Liver (tissue), 3 donors: Measurements from ENCODE around the gene MASP2.

Experiments used
- ATF3 ChIP-seq: IDR thresholded peaks from 2 replicates; pipeline ENCODE4 v1.6.1; 2016; ENCODE audit warnings: antibody characterized with exemption
- CTCF ChIP-seq: fragments of 150-350 bp; IDR thresholded peaks from 2 replicates; pipeline ENCODE4 v1.5.1; 2017; ENCODE audit warnings: improper control_type of control experiment, low read depth, low read length; ENCODE audit not compliant: missing input control
- EGR1 ChIP-seq, 2 donors: IDR thresholded peaks; 2 replicates each; pipeline ENCODE4 v1.6.1; 2016 to 2018; ENCODE audit warnings: antibody characterized with exemption in 2 of 2, low read depth in 2 of 2
- FOXA1 ChIP-seq: IDR thresholded peaks from 2 replicates; pipeline ENCODE4 v1.6.1; 2016; ENCODE audit warnings: antibody characterized with exemption
- GABPA ChIP-seq, 2 donors: IDR thresholded peaks in 1 of 2; conservative IDR thresholded peaks in 1 of 2; 2 replicates each; pipeline ENCODE4 v1.6.1; 2016; ENCODE audit warnings: antibody characterized with exemption in 2 of 2, mild to moderate bottlenecking in 1 of 2, moderate library complexity in 1 of 2
- HNF4G ChIP-seq: IDR thresholded peaks from 2 replicates; pipeline ENCODE4 v1.6.1; 2016; ENCODE audit warnings: antibody characterized with exemption
- JUND ChIP-seq, 2 donors: IDR thresholded peaks; 2 replicates each; pipeline ENCODE4 v1.6.1; 2016; ENCODE audit warnings: antibody characterized with exemption in 2 of 2
- MAX ChIP-seq: IDR thresholded peaks from 2 replicates; pipeline ENCODE4 v1.6.1; 2016; ENCODE audit warnings: antibody characterized with exemption
- RAD21 ChIP-seq, 2 donors: IDR thresholded peaks; 2 replicates each; pipeline ENCODE4 v1.6.1; 2016; ENCODE audit warnings: antibody characterized with exemption in 2 of 2, mild to moderate bottlenecking in 2 of 2
- REST ChIP-seq: IDR thresholded peaks from 2 replicates; pipeline ENCODE4 v1.6.1; 2016; ENCODE audit warnings: antibody characterized with exemption, mild to moderate bottlenecking
- RXRA ChIP-seq, 2 donors: IDR thresholded peaks; 2 replicates each; pipeline ENCODE4 v1.6.1; 2017 to 2018; ENCODE audit warnings: antibody characterized with exemption in 2 of 2, mild to moderate bottlenecking in 1 of 2
- SP1 ChIP-seq: IDR thresholded peaks from 2 replicates; pipeline ENCODE4 v1.6.1; 2018; ENCODE audit warnings: antibody characterized with exemption, mild to moderate bottlenecking
- TAF1 ChIP-seq: conservative IDR thresholded peaks from 2 replicates; pipeline ENCODE4 v1.6.1; 2016; ENCODE audit warnings: antibody characterized with exemption, mild to moderate bottlenecking
- YY1 ChIP-seq: IDR thresholded peaks from 2 replicates; pipeline ENCODE4 v1.6.1; 2016; ENCODE audit warnings: antibody characterized with exemption, mild to moderate bottlenecking
- donor health status: healthy.
- donor health status: healthy.

GRCh38 chr1:10986525-10986890, 60.5 kb downstream of the MASP2 start:
- TF ChIP-seq CTCF (no peak), SP1 (no peak), MAX (no peak), EGR1 (IDR thresholded peaks at IDR 0.05; ENCODE audit: low read depth in 2 of 2) (no peak), FOXA1 (no peak), RAD21 (IDR thresholded peaks at IDR 0.05) (no peak), TAF1 (no peak), REST (no peak), HNF4G (no peak), YY1 (no peak), GABPA (IDR thresholded peaks at IDR 0.05 in 1 of 2, conservative IDR thresholded peaks at IDR 0.05 in 1 of 2) (no peak), JUND (IDR thresholded peaks at IDR 0.05) (no peak), ATF3 (no peak), RXRA (IDR thresholded peaks at IDR 0.05) (no peak)
